ENCODE data around the gene ZNF19.

The ZNF19 gene

GRCh38 chr16:71423865-71424264 is 65.3 kb downstream of the ZNF19 start:
- H3K36me3 ChIP-seq (ENCODE audit: control insufficient read depth in 5 of 5, insufficient read depth in 5 of 5, low read length in 5 of 5), result no peaks in the 10 kb centered on the region
- H3K27me3 ChIP-seq (ENCODE audit: control insufficient read depth in 5 of 5, insufficient read depth in 4 of 5, low read length in 5 of 5), result peaks cover 15 to 25% (median 22%) of the 10 kb centered on the region in 5 donors
- H3K9ac ChIP-seq (ENCODE audit: low read length in 5 of 5), result no peak overlapping the region
- no peaks in the 10 kb centered on the region for H3K9me3 ChIP-seq (ENCODE audit: control insufficient read depth in 5 of 5, low read length in 5 of 5)
- no peak overlapping the region for H3K27ac ChIP-seq (ENCODE audit: low read depth, low read length)
- H3K4me1 ChIP-seq (ENCODE audit: control insufficient read depth in 5 of 5, insufficient read depth in 5 of 5, low read length in 5 of 5), result peaks cover 0 to 4% (median 0%) of the 10 kb centered on the region in 5 donors
- H3K4me3 ChIP-seq (ENCODE audit: low read depth in 1 of 5, low read length in 5 of 5), result no peak overlapping the region

Measured in subcutaneous abdominal adipose tissue (tissue), 5 donors.